Muscle of back (tissue), 11 donors: ENCODE data around the gene PRICKLE3. TPM values are rescaled to one million over a fixed set of nuclear protein-coding genes. Genes with fewer than 3 reads are reported as not detected.

Experiments
- DNase-seq, 3 donors: peaks; one replicate each; pipeline versions ENCODE4 v3.0.0 to v3.0.0-alpha.2; 2013
- polyA plus RNA-seq, 10 donors: library from polyadenylated mRNA; unstranded; fragments of 120-200 nt; gene quantifications; one replicate each; pipeline ENCODE4 v1.2.1, GENCODE V29; 2013; ENCODE audit not compliant: insufficient read length in 10 of 10

PRICKLE3 gene
- polyA plus RNA-seq, 10 donors, result 2.6 to 5.0 (median 4.0) TPM

DNA sequence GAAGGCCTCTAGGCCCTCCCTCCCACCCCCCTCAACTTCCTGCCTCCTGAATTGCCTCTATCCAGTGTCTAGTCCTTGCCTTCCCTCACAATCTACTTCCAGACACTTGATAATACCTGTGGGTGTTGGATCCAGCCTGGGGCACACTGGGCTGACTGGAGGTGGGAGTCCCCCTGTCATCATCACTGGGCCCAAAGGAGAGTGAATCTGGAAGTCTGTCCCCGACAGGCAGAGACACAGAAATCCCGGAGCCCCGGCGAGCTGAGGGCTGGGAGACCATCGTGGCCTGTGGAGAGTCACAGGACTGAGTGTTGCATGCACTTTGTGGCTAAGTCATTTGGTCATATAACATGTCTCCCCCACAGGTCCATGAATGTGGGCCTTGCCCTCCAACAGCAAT, 22.2 kb upstream of the PRICKLE3 start:
- no peak for DNase-seq

DNA sequence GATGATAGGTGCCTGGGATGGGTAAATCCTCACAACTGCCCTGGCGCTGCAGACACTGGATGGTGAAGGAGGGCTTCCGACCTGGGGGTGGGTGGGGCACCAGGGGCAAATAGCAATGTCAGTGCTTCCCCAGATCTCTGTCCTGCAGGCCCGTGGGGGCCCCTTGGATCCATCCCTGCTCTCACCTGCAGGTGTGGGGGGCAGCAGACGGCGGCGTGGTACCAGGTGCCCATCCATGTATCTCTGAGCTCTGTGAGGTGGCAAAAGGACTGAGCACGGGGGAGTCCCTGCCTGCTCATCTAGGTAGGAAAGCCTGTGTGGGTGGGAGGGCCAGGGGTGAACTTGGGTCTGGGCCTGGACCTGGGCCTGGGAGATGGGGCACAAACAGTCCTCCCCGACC, 20.4 kb upstream of the PRICKLE3 start:
- DNase-seq, result no peak

DNA sequence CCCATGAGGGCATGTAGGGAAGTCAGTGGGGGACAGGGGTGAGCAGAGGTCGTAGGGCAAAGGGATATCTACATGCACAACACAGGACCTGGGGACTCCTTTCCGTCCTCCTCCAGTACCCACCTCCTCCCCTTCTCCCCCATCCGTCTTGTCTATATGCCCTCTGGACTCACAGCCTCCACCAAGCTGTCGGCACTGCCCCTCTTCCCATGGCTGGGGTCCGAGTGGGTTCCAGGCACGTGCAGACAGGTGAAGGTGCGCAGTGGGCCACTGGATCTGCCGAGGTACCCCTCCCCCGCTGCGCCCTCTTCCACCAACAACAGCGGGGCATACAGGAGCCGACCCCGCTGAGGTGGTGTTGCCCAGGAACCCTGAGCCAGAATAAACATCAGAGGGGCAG, 19.3 kb upstream of the PRICKLE3 start:
- no peak for DNase-seq

DNA sequence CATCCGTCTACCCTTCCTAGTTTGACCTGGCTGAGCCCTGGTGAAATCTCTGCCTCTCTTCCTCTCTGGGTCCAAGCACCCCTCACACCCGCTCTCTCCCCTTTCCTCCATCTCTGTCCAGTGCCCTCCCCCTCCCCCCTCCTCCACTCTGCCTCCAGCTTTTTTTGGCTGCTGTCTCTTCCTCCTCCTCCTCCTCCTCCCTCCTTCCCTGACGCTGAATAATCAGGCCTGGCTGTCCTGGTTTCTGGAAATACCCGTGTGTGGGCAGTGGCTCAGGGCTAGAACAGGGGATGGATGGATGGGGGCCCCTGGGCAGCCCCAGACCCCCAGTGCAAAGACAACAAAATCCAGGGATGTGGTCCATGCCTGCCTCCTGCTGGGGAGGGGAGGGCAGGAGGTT, 18.5 kb upstream of the PRICKLE3 start:
- DNase-seq, result no peak

DNA sequence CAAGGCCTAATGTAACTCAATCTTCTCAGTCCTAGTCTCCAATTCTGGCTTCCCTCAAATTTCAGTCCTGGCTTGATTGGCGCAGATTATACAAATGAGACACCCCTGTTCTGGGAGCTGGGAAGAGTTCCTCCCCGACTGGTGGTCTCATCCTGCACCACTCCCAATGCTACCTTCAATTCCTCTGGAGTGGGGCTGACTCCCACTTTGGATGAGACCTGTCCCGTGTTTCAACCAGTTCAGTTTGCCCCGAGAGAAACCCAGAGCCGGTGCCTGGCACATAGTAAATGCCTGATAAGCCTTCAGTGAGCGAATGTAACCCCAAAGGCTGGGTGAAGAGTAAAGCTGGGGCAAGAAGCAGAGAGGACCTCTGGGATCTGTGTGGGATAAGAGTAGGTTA, 17.8 kb upstream of the PRICKLE3 start:
- no peak for DNase-seq

DNA sequence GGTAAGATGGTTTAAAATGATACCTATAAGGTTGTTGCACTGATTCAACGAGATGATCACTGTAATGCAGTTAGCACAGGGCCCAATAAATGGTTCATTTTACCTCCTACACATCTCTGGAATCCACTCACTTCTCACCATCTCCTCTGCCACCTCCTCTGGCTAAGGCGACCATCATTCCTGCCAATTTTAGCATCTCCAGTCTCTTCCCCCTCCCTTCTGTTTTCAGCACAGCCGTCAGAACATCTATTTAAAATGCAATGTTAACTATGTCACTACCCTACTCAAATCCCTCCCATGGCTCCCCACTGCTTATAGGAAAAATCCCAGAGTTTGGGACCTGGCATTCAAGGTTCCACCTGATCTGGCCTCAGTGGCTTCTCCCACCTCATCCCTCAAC, 17.4 kb upstream of the PRICKLE3 start:
- DNase-seq, result no peak

DNA sequence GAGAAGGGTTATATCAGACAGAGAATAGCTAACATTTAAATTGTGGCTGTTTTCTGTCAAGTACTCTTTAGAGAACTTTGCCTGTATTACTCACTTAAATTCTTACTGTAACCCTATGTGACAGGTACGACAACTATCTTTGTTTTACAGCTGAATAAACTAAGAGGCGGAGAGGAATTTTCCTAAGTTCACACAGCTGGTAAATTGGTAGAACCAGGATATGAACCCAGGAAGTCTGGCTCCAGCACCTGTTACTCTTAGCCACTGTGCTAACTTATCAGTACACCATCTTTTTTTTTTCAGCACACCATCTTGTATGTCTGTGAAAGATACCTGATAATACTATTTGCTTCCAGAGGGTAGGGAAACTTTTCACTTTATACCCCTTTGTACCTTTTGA, 15.8 kb upstream of the PRICKLE3 start:
- no peak for DNase-seq

DNA sequence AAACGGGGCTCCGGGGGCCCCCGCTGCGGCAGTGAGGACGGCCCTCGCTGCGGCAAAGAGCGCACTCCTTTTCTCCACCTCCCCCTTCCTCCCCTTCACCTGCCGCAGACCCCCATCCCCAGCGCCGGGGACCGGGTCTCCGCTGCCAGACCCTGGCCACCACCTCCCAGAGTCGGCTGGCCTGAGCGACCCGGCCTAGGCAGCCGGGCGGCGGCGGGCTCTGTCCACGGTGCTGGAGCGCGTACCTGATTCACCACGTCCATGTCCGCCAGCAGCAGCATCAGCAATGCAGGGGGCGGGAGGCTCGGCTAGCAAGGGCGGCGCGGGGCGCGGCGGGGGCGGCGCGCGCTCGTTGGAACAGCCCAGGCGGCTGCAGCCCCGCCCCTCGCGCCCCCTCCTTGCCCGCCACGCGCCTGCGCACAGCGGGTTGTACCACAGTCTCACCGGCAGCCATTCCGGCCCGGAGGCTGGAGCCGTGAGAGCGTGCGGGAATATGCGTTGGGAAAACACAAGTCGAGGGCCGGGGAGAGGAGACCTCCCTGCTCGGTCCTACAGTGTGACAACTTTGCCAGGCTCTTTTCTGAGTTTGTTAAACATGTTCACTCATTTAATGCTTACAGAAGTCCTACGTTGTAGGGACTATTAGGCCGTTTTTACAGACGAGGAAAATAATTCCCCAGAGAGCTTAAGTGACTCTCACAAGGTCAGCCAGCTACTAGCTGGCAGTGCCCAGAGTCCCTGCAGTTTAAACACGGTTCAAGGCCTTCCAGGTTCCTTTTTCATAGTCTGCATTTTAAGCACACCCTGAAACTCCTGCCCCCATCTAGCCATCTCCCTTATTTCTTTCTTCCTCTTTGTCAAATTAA, 14.0 kb upstream of the PRICKLE3 start, which contains the start of gene SYP:
Gene SYP, minus strand, starts transcription at position 288 of the 866 bp plus-strand sequence. Its CDS starts 7 bp downstream, at position 281.
- peak; percentile 74 to 89 (median 84) for DNase-seq

DNA sequence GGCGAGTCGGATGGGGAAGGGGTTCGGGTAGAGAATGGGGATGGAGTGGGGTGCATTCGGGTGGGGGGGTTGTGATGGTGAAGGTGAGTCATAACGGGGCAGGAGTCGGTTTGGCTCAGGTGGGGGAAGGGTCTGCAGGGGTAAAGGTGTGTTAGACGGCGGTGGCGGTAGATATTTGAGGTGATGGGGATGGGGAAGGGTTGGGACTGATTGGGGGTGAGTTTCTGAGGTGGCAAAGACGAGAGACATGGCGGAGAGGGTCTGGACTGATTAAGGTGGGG, 13.1 kb upstream of the PRICKLE3 start:
- no peak for DNase-seq

DNA sequence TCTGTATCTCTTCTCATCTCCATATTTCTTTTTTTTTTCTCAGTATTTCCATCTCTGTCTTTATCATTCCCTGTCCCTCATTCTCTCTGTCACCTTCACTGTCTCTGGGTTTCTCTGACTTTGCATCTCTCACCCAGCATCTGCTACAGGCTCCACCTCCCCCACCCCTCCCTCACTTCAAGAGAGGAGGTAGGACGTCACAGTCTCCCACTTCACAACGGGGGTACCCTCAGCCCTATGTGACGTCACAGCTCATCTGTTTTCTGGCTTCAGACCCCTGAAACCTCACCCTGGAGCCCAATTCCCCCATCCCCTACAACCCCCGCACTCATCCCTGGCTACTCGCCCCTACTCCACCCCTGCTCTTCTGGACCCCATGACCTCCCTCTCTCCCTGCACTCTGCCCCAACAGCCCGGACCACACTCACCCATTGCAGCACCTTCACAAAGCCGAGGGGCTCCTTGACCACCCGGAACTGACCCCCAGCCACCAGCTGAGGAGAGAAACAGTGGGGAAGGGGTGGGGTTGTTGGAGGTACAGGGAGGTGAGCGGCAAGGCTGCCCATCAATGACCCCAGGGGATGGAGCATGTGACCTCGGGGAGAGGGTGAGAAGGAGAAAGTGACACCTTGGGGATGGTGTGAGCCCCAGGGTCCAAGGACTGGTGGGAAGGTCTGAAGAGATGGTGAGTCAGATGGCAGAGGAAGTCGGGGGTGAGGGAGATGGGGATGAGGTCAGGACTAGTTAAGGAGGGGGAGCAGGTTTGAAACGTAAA, 12.6 kb upstream of the PRICKLE3 start:
- DNase-seq, result no peak

DNA sequence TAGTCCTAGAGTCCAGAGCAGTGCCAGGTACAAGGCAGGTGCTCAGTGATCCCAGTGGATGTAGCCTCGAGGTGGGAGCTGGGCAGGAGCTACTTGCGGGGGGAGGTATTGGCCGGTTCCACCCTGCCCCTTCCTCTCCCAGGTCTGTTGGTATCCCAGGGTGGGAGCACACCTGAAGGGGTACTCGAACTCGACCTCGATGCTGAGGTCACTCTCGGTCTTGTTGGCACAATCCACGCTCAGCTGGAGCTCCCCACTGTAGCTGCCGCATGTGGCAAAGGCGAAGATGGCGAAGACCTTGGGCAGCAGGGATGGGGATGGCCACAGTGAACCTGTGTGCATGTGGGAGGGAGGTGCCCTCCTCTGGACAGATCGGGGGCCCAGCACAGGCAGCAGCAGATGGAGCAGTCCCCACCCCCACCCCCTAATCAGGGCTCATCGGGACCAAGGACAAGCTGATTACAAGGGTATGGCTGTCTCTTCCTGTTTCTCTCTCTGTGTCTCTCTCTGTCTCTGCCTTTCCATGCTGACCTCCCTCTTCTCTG, 11.4 kb upstream of the PRICKLE3 start:
- DNase-seq, result no peak

DNA sequence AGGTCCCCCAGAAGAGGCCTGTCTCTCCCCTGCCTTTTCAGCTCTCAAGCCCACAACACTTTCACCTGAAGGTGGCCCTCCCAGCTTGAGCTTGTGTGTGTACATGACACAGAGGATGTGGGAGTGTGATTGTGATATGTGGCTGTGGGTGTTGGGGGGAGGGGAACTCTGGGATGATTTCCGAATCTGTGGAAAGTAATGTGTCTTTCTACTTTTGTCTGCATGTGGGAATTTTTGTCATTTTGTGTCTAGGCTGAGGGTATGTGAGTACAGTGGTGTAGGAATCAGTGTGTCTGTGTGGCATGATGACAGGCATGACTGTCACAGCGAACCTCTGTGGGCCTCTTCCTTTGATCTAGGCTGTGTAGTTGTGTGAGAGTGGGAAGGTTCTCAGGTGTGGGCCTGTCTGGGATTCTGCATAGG, 7.4 kb upstream of the PRICKLE3 start:
- DNase-seq, result no peak

DNA sequence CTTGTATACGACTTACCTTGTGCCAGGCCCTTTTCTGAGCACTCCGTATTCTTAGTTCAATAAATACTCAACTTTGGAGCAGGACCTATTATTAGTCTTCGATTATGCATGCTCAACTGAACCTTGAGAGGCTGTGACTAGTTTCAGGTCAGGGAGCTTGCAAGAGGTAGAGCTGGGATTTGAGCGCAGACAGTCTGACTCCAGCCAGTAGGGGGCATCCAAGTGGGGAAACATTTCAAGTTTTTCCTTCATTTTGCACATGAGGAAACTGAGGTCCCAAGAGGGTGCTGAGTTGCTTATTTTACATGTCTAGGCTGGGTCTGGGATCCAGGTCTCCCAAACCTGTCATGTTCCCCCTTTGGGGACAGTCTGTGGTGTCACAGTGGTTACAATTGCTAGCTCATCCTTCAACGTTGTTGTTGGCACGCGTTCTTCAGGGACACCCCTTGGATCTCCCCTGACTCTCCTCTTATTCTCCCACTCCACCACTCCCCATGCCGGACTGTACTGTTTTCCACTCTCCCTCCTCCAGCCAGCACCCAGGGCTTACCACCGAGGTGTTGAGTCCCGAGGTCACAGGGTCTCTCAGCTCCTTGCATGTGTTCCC, 6.7 kb upstream of the PRICKLE3 start:
- DNase-seq, result no peak

DNA sequence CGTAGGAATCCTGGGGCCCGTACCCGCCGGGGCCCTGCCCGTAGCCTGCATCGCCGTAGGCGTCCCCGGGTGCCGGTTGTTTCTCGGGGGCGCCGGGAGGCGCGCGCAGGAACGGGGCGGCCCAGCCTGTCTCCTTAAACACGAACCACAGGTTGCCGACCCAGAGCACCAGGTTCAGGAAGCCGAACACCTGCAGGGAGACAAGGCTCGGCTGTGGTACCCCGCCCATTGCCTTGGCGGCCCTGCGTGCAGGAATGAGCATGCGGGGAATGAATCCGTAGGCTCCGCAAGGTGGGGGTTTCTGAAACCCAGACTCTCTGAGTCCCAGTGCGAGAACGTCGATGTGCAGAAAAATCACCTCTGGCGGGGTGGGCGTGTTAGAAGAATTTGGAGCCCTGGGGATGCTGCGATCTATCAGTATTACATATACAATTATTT, 5.4 kb upstream of the PRICKLE3 start:
- DNase-seq, result no peak

DNA sequence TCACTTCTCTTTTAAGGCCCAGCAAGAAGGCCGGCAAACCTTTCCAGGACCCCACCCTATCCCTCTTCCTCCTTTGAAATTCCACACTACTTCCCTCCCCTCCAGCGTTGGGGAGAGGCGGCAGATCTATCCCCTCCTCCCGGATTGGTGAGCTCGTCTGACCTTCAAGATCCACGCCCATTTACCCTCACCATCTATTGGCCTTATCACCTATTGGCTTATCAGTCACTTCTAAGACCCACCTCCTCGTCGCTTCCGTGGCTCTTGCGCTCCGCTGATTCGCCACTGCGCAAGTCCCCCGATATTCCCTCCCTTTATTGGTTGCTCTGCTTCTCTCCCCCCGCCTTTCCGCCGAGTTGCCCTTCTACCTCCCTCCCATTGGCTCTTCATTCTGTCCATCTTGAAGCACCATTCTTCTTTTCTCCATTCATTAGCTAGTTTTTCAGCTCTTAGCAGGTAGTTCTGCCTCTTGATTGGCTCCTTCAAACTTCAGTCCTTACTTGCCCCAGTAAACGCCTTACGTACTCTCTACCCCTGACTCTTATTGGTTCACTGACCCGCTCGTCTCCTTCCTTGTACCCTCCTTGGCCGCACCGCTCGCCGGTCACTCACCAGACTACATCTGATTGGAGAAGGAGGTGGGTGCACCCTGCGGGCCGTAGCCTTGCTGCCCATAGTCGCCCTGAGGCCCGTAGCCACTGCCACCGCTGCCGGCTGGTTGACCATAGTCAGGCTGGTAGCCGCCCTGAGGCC, 4.8 kb upstream of the PRICKLE3 start:
- DNase-seq, result peak; percentile 95 to 99 (median 97)

DNA sequence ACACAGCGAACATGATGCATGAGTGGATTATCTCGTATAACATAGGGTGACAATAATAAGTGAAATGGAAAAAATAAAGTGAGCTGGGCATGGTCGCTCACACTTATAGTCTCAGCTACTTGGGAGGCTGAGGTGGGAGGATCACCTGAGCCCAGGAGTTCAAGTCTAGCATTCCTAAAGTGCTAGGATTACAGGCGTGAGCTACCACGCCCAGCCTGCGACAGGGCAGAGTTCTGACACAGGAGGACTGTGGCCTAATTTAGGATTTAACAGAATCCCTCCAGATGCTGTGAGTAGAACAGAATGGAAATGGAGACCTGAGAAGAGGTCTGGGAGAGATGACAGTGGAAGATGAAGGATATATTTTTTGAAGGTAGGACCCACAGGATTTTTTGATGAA, 3.4 kb upstream of the PRICKLE3 start:
- DNase-seq, result no peak

DNA sequence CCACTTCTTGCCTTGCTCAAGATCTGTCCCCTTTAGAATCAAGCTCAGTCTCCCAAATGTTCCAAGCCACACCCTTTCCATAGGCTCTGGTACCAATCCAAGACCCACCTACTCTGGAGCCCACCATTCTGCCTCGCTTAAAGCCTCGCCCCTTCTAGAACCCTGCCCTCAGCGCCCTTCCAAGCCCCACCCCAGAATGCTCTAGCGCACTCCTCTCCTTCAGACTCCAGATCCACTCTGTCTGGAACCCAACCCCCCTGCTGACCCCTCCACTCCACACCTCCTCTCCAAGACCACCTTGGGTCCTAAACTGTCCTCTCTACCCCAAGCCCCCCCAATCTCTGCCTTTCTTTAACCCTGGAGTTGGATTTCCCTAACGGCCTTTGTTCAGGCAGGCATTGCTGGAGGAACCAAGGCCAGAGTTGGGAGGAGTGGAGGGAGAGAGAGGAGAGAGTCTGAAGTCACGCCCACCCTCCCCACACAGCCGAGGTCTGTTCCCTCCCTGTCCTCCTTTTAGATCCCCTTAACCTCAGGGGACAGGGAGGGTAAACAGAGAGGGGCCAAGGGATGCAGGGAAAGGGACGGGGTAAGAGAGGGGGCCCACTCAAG, 2.4 kb upstream of the PRICKLE3 start:
- no peak for DNase-seq

DNA sequence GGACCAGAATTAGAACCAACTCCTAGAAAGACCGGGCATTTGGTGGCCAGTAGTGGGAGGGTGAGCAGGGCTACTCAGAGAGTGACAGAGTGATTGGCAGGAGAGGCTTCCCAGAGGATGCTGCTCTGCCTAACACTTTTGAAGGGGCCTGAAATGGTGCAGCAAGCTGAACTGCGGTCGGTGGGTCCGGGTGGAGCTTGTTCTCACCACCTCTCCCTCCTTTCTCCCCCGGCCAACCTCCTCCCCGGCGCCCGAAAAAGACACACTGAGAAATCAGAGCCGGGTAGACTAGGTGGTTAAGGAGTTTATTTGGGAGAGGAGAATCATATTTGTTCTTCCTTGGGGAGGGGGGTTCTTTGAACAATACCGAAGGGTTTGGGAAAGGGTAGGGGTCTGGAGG, 1.4 kb upstream of the PRICKLE3 start:
- no peak for DNase-seq

DNA sequence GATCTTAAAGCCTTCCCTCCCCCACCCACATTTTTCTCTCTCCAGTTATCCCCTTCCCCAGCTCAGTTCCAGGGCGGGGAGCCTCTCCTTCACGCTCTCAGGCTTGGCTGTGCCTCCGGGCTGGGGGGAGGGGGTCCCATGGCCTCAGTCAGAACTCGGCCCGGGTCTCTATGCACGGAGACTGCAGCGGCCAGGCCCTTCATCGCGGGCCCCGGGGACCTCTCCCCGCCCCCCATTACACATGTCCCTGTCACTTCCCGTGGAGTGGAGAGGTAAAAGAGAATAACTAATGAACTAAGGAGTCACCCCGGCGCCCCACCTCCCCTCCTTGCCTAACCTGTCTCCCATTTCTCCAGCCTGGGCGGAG, 838 bp upstream of the PRICKLE3 start:
- DNase-seq, result no peak

DNA sequence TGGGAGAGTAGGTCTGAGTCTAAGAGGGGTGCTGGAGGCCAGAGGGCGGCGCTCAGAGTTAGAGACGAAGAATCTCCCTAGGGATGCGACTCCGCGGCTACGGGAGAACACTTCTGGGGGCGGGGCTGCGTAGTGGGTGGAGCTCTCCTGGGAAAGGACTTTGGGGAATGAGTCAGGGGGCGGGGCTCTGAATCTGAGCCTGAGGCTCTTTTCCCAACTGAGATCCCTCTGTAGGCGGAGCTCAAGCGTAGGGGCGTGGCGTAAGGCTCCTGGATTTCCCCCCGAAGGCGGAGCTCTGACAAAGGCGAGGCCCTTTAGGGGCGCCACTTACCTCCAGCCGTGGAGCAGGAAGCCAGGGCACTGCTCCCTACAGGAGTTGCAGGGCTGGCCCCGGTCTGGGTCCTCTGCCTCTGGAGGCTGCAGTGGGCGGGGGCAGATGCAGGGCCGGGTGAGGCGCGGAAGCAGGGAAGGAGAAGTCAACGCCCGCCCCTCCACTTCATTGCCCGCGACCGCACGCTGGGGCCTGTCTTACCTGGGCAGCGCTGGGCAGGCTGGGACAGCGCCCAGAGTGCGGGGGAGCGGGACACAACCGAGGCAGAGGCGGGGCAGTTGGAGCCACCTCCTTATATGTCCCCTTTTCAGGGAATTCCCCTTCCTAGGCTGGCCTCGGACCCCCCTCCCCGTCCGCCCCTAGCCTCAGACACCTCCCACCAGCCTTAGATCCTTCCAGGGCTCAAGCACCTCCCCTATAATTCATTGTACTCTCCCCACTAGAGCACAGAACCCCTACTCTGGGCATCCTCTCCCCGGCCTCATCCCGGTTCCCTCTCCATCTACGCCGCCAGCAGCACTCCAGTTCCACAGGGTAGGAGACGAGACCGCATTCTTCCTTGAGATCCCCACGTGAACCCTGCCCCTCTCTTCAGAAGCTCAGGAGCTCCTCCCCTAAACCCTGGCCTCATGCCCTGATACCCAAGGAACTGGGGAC, 1.6 kb downstream of the PRICKLE3 start:
- DNase-seq, result peak in 2 of 3 donors; percentile 65 to 75
